ENCODE data around the gene TNFRSF6B.

The TNFRSF6B gene

GRCh38 chr20:63698739-63699465 is 2.5 kb downstream of the TNFRSF6B start:
- DNase-seq: no peak

GRCh38 chr20:63699466-63700198 is 3.2 kb downstream of the TNFRSF6B start:
- no peak for DNase-seq

DNA sequence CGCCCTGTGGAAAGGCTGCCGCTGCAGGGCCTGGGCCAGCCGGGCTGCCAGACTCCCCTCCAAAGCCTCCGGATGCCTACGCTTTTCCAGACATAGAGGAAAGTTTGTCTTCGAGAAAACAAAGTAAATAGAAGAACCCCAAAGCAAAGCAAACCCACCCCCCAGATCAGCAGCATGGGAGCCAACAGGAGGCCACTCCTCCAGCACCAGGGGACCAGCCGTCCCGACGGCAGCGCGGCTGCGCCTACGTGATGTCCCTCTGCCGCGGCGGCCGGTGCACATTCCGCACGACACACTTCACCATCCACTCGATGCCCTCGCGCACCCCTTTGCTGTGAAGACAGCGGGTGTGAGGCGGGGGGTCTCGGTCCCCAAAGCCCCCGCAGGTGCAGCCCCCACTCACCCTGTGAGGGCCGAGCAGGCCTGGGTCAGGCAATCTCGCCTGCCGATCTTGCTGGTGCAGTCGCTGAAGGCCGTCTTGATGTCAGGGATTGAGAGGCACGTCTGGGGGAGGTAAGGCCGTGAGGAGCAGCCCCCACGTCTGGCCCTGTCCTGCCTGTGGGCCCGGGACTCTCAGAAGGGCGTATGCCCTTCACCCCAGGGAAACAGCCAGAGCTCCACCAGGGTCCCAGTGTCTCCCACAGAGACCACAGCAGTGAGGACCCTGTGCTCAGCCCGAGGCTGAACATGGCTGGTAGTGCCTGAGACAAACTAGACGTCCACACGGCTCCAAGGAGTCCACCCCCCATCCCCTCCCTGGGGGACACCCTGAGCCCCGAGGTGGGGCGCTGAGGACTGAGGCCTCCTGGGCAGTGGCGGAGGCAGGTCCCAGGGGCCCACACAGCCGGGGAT is 4.0 kb downstream of the TNFRSF6B start:
- no peak for DNase-seq

- DNase-seq: no peak
Measured at GRCh38 chr20:63701051-63701328, 4.5 kb downstream of the TNFRSF6B start.

DNA sequence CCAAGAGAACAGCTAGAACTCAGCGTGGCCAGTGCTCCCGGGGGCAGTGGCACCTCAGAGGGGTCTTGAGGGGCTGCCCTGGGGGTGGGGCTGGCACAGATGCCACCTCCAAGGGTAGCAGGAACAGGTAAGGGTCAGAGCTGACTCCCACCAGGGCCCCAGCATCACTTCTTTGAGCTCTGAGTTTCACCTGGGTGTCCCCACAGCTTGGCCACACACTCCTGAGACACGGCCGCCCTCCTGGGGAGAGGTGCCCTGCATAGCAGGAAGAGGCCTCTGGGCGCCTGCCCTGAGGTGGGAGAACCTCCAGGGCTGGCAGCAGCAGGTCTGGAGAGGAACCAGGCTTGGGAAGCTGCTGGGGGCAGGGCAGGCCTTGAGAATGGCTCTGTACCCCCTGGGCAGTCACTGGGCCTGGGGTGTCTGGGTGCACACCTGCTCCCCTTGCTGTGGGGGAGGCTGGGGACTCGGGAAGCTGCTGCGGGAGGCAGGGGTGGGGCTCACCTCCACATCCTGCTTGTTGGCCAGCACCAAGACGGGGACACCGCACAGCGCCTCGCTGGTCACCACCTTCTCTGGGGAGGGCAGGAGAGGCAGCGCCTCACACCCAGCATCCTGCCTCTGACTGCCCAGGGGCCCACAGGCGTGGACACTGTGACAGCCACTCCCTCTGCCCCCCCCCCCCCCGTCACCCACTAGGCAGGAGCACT is 5.0 kb downstream of the TNFRSF6B start:
- DNase-seq: no peak

DNA sequence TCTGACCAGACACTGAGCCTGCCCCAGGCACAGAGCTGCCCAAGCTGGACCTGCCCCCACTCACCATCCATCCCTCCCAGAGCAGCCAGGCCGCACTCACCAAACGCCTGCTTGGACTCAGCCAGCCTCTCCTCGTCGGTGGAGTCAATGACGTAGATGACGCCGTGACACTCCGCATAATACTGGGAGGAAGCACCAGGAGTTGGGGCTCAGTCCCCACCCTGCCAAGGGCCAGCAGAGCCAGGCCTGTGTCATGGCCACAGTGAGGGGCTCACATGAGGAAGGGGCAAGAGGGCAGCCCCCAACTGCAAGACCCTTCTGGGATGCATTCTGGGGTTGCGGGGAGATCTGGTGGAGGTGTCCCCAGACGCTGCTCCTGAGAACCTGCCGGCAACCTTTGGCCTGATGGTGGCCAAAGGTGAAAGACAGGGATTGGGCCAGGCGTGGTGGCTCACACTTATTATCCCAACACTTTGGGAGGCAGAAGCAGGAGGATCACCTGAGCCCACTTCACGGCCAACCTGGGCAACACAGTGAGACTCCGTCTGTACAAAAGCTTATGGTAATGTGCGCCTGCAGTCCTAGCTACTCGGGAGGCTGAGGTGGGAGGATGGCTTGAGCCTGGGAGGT is 5.7 kb downstream of the TNFRSF6B start:
- DNase-seq: no peak

GRCh38 chr20:63702751-63703470 is 6.5 kb downstream of the TNFRSF6B start:
- no peak for DNase-seq

DNA sequence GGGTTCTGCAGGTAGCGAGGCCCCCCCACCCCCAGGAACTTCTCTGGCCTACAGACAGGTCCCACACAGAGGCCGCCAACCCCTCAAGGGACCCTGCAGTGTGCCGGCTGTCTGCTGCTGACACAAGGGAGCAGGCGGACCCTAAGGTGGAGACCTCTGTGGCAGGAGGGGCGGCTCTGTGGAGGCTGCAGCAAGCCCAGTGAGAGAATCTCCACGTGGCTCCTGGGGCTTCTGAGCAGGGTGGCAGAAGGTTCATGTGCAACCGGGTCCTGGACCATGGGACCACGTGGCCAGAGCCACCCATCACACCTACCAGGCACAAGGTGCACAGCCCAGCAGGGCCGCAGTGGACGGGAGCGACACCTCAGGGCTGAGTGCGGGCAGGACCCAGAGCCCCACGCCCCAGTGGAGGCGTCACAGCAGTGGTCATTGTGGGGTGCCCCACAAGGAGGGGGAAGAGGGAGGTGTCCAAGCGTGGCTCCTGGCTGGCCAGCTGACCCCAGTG is 7.1 kb downstream of the TNFRSF6B start:
- DNase-seq: no peak

GRCh38 chr20:63703976-63704748 is 7.7 kb downstream of the TNFRSF6B start:
- DNase-seq: no peak

- no peak for DNase-seq
Measured at GRCh38 chr20:63704749-63705117, 8.3 kb downstream of the TNFRSF6B start.

DNA sequence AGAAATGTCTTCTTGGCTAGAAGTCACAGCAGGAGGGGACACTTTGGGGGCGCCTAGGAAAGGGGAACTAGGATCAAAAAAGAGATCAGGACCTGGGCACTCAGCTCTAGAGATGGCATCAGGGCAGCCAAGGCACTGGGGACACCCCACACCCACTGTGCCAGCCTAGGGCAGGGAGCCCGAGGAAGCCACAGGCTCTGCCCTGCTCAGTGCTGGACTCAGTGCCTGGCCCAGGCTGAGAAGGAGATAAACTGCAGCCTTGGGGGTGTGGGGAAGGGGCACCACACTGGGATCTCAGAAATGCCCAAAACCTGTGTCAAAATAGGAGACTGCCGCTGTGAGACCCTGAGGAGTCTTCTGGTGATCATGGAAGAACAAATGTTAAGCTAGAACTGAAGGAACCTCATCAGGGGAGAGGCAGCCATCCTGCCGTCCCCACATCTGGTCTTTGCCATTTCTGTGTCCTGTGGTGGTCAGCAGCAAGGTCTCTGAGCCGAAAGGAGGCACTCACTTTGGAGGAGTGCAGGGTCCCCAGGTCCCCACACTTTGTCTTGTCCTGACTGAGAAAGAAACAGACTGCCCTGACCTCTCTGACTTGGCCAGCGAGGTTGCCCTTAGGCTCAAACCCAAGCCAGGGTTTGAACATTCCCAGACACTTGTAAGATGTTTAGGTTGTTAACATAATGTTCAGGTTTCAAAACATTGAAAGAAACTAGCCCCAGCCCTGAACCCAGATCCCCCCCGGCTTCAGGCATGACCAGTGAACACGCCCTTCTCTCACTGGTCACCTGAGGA is 9.0 kb downstream of the TNFRSF6B start:
- DNase-seq: no peak

GRCh38 chr20:63706027-63706695 is 9.7 kb downstream of the TNFRSF6B start:
- no peak for DNase-seq

DNA sequence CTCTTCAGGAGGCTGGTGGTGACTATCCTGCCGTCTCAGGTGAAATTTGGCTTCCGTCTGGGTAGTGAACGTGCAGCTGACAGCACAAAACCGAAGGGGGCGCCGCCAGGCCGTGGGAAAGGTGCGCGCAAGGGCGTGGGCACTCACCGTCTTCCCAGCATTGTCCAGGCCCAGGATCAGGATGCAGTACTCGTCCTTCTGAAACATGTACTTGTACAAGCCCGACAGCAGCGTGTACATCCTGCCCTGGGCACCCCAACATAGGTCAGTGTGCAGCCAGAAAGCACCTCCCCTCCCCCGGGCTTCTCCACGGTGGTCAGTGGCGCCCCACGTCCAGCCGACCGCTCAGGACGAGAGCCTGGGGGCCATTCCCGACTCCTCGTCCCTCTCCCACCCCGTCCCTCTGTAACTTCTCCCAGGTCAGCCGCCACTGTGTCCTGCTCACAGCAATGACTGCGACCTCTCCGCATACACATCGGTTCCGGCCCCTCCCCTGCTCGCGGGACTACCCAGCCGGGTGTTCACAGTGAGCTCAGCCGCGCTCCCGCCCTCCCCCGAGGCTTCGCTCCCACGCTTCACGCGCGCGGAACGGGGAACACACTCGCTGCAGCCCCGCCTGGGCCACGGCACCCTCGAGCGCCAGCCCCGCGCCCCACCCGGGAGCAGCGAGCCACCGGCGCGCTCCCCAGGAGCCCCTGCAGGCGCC is 10.6 kb downstream of the TNFRSF6B start:
- DNase-seq: peak; percentile 8

GRCh38 chr20:63707558-63708300 is 11.3 kb downstream of the TNFRSF6B start, which contains the start of the genes ARFRP1 and ZGPAT:
Gene ARFRP1, minus strand, starts transcription at chr20:63707976. Its CDS starts 885 bp downstream, at chr20:63707091.
Gene ZGPAT, plus strand, starts transcription at chr20:63708039. Its CDS starts 542 bp downstream, at chr20:63708581.
- DNase-seq: peak; percentile 58

DNA sequence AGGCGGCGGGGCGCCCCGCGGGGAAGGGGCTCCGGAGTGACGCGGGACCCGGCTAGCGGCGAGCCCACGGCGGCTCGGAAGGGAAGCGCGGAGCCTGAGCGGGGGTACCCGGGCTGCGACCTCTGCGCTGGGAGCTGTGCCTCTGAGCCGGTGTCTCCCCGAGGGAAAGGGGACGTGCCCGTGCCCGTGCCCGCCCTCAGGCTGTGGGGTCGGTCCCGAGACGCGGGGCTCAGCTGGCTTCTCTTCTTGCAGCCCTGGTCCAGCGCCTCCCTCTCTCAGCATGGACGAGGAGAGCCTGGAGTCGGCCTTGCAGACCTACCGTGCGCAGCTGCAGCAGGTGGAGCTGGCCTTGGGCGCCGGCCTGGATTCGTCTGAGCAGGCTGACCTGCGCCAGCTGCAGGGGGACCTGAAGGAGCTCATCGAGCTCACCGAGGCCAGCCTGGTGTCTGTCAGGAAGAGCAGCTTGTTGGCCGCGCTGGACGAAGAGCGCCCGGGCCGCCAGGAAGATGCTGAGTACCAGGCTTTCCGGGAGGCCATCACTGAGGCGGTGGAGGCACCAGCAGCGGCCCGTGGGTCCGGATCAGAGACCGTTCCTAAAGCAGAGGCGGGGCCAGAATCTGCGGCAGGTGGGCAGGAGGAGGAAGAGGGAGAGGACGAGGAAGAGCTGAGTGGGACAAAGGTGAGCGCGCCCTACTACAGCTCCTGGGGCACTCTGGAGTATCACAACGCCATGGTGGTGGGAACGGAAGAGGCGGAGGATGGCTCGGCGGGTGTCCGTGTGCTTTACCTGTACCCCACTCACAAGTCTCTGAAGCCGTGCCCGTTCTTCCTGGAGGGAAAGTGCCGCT is 12.1 kb downstream of the TNFRSF6B start:
- no peak for DNase-seq

DNA sequence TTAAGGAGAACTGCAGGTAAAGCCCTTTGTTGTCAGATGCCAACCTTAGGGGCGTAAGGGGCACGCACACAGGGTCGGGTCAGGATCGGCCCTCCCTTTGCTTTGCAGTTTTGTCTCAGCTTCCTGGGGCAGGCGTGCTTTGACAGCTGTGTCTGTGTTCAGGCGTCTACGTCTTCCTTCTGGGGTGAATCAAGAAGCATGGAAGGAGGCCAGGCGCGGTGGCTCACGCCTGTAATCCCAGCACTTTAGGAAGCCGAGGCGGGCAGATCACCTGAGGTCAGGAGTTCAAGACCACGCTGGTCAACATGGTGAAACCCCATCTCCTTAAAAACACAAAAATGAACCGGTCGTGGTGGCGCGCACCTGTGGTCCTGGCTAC is 12.7 kb downstream of the TNFRSF6B start:
- no peak for DNase-seq

GRCh38 chr20:63711085-63711645 is 14.7 kb downstream of the TNFRSF6B start:
- no peak for DNase-seq
